Stimulated activated CD4-positive, alpha-beta T cell treated with anti-CD3 and anti-CD28 coated beads, Interleukin-12 subunit alpha, Interleukin-12 subunit beta, amount 100 ng/mL, for 48 hours (primary cell): ENCODE data around the gene PPIF.

Experiments used
- DNase-seq, 3 donors: peaks; one replicate each; pipeline ENCODE4 v3.0.0-alpha.2; 2020; ENCODE audit warnings: low read depth in 2 of 3, low spot score in 1 of 3

PPIF gene

DNA sequence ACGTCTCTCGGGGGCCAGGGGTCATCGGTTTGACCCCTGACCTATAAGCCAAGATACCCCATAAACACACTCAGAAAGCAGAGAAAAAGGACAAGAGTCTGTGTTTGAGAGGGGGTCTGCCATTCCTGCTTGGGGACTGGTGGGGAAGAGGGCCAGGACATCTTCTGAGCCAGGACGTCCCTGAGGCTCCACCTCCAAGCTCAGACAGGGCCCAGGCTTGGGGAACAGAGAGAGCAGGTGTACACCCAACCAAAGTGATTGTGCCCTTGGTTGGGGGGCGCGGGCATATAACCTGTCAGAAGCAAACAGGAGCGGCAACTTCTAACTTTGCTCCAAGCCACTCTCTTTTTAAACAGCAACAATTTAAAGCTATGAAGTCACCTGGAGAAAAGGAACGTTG is 33.9 kb upstream of the PPIF start:
- no peak for DNase-seq

DNA sequence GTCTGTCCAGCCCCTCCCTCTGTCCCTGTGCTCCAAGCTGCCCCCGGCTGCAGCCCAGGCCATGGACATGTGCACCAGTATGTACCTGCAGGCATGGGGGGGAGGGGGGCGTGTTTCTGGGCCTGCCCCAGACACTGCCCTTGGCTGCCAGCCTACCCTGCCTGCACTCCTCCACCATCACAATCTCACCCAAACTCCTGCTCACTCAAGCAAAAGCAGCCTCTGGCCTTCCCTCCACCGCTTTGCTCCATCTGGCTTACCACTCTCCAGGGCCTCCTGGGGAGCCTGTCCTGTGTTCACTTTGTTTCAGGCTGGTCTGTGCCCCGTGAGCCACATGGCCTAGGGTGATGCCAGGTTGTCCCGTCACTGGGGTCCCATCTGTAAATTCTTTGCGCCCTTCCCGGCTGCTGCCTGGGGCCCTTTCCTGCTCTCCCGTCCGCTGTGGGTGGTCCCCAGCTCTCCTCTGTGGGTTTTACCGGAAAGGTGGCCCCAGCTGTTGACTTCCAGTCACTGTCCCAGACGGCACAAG is 33.3 kb upstream of the PPIF start:
- no peak for DNase-seq

GRCh38 chr10:79314761-79315601 is 32.3 kb upstream of the PPIF start:
- no peak for DNase-seq

- no peak for DNase-seq
These were observed 31.7 kb upstream of the PPIF start for GRCh38 chr10:79315602-79315920.

- DNase-seq: no peak
These were observed 30.4 kb upstream of the PPIF start for GRCh38 chr10:79316671-79317431.

DNA sequence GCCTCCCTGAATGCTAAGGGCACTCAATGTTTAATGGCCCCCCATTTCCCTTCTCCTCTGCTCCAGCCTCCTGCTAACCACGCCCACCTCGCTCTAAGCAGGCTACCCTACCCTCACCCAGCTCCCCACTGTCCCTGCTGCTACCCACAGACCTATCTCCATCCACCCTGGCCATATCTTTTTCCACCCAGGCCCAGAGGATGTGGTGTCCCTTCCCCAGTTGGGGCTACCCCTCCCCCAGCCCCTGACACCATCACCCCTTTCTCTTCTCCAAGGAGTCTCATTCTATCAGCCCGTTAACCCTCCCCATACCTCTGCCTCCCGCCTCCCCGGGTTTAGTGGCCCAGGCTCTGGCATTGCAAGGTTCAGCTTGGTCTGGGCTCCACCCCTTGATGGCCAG is 28.9 kb upstream of the PPIF start:
- no peak for DNase-seq

DNA sequence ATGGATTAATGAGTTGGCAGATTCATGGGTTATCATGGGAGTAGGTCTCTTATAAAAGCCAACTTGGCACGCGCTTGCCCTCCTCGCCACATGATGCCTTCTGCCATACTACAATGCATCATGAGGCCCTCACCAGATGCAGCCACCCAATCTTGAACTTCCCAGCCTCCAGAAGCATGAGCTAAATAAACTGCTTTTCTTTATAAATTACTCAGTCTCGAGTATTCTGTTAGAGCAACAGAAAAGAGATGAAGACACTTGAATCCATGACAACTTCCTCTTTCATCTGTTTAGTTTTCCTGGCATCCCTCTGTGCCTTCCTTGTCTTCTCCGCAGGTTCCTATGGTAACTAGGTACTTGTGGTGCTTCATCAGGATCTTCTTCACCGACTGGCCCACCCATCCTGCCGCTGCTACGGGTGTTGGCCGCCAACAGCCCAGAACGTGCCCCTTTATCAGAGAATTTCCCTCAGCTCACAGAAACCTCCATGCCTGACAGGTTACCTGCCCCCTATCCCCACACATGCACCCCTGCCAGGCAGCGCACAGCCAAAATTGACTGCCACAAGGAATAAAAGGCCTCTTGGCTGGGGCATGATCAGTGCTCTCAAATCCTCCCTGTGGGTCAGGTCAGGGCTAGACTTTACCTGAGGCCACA is 28.0 kb upstream of the PPIF start:
- no peak for DNase-seq

- DNase-seq: no peak
These were observed 27.0 kb upstream of the PPIF start for GRCh38 chr10:79320316-79320715.

- no peak for DNase-seq
These were observed 26.3 kb upstream of the PPIF start for GRCh38 chr10:79320820-79321493.

GRCh38 chr10:79321494-79321882 is 25.8 kb upstream of the PPIF start:
- DNase-seq: no peak

DNA sequence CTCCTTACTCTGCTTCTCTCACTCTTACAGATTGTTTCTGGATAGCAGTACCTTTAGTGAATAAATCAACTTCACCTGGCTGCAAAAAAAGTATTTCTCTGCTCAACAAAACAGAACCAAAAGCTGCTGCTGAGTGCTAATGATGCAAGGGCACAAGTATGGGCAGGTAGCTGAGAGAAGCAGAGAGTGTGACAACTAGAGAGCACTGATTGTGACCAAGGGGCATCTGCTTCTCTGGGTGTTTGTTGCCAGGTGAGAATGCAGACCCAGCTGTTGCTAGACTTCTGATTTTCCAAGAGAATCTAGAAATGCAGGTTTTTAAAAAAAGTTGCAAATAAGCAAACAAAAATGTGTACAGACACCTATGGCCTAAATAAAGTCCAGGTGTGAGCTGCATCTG is 25.3 kb upstream of the PPIF start:
- DNase-seq: no peak

DNA sequence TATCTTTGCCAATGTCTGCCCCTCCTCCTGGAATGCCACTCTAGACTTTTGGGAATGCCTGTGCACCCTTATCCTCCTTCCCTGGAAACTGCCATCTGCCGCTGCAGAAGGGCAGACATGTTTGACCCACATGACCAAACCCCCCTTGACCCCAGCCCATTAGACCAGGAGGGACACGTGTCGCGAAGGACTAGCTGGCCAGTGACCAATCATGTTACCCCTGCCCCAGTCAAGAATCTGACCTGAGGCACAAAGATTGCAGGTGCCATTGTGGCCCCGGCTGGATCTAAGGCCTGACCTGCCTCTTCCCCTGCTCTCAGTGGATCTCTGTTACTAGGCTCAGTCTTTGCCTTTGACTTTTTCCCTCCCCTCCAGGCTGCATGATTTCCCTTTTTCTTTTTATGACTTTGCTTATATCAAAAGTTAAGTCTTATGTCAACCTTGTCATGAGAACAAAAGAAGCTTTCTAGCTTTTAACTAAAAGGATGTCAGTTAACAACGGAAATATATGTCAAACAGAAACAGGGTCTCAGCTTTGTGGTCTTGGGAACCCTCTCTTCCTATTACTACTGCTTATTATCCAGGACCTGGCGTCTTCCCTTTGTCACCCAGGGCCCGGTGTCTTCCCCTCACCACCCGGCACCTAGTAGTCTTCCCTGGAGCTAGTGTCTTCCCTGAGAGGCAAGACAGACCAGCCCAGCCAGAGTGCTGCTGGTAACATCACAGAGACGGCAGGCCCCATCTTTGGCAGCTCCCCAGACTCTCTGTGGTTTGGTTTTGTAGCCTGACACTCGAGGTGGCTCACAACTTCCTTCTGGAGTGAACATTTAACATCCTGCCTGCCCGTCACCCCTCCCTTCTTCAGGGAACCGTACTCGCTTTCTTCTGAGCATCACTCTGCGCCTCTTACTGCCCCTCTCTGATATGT is 24.4 kb upstream of the PPIF start:
- peak; percentile 61 to 74 (median 70) for DNase-seq

GRCh38 chr10:79323602-79324001 is 23.7 kb upstream of the PPIF start:
- DNase-seq: no peak

DNA sequence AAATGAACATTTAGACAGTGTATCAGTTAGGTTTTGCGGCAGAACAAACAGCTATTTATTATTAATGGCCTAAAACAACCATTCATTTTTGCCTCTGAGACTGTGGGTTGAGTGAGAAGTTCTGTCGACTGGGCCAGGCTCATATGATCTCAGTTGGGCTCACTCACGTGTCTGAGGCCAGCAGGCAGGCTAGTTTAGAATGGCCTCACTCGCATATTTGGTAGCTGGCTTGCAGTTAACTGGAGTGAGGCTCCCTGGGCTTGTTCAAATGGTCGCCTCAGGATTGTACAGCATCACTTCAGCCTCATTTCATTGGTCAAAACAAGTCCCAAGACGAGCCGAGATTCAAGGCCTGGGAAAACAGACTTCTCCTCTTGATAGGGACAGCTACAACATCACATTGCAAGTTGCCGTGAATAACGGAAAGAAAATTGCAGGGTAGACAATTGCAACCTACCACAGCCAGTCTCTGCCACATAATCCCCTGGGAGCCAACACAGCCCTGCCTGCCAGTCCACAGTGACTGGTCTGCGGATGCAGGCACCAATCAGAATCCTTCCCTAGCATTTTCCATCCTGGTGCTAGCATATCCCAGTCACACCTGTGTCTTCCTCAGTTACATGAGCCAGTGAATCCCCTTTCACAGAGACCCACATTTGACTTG is 23.1 kb upstream of the PPIF start:
- DNase-seq: no peak

DNA sequence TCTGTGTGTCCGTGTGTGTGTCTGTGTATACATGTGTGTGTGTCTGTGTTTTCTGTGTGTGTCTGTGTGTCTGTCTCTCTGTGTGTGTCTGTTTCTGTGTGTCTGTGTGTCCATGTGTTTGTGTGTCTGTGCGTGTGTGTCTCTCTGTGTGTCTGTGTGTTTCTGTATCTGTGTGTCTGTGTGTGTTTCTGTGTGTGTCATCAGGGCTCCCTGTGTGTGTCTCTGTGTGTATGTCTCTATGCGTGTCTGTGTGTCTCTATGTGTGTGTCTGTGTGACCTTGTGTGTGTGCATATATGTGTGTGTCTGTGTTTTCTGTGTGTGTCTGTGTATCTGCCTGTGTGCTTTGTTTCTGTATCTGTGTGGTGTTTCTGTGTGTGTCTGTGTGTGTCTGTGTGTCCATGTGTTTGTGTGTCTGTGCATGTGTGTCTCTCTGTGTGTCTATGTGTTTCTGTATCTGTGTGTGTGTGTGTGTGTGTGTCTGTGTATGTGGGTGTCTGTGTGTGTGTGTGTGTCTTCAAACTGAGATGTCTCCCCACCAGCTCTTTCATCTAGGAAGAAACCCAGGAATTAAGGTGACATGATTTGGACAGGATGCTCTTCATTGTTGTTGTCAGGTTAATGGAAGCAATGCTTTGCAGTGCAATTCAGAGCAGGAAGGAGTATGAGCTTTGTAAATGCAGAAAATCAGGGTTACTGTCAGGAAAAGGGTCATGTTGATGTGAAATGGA is 20.7 kb upstream of the PPIF start:
- no peak for DNase-seq

GRCh38 chr10:79327090-79327457 is 20.2 kb upstream of the PPIF start:
- DNase-seq: no peak

- no peak for DNase-seq
These were observed 19.0 kb upstream of the PPIF start for GRCh38 chr10:79328147-79328701.

GRCh38 chr10:79328737-79329504 is 18.3 kb upstream of the PPIF start:
- no peak for DNase-seq
